ENCODE measurements around the gene C3orf20.

C3orf20 gene

DNA sequence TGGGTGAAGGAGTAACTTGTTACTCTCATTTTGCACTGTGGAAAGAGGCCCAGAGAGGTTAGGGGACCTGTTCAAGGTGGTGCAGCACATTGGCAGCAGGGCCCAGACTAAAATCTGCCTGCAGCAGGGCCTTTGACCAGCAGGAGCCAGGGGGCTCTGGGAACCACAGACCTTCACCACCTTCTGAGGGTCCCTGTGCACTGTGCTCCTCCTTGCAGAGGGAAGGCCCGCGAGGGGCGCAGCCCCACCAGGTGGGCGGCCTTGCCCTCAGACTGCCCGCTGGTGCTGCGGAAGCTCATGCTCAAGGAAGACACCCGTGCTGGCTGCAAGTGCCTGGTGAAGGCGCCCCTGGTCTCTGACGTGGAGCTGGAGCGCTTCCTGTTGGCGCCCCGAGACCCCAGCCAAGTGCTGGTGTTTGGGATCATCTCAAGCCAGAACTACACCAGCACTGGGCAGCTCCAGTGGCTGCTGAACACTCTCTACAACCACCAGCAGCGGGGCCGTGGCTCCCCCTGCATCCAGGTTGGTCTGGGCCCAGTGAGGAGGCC lies 82.3 kb downstream of the C3orf20 start:
- Histone ChIP-seq H3K36me3 (ENCODE audit: control insufficient read depth in 2 of 2, insufficient read depth in 2 of 2, low read length in 2 of 2) (no peaks in the 10 kb centered on the region), H3K9me3 (ENCODE audit: control insufficient read depth in 2 of 2, low read length in 2 of 2) (no peaks in the 10 kb centered on the region), H3K9ac (ENCODE audit: low read length in 2 of 2) (no peak overlapping the region), H3K27me3 (ENCODE audit: control insufficient read depth in 1 of 2, insufficient read depth in 2 of 2, low read length in 2 of 2) (no peaks in the 10 kb centered on the region), H3K27ac (ENCODE audit: low read length) (no peak overlapping the region), H3K4me1 (ENCODE audit: control insufficient read depth, insufficient read depth, low read length) (no peaks in the 10 kb centered on the region), H3K4me3 (ENCODE audit: low read length in 2 of 2) (no peak overlapping the region)

DNA sequence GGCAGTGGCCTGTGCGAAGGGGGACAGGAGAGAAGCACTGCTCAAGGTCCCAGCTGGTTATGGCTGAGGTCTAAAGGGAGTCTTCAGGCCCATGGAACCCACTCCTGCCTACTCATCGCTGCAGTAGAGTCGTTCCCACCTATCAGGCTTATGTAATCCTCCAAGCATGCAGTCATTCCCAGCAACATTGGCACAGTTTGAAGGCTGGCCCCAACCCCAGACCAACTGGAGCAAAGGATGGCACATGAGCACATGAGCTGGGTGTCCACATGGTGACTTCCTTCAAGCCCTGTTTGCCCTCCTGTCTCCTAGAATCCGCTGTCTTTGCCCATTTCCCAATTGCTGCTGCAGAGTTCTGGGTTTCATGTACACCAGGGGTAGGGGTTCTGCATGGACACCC lies 83.4 kb downstream of the C3orf20 start:
- Histone ChIP-seq H3K9ac (ENCODE audit: low read length in 2 of 2) (no peak overlapping the region), H3K27me3 (ENCODE audit: control insufficient read depth in 1 of 2, insufficient read depth in 2 of 2, low read length in 2 of 2) (no peaks in the 10 kb centered on the region), H3K9me3 (ENCODE audit: control insufficient read depth in 2 of 2, low read length in 2 of 2) (no peaks in the 10 kb centered on the region)

DNA sequence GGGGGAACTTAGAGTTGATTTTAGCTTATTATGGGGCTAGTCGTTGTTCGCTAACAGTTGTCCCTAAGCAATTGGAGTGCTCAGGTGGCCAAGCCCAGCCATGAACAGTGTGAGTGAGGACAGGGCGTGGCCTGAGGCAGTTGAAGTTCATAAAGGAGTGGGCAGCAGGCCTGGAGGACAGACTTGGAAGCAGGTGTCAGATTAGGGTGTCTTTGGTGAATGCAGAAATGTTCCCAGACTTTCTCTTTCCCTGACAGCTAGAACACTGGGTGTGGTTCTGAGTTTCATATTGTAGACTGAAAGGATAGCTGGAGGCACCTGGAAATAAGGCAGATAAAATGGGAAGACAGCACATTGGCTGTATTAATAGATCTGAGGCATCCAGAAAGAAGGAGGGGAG lies 84.0 kb downstream of the C3orf20 start:
- Histone ChIP-seq H3K4me3 (ENCODE audit: low read length in 2 of 2) (no peak overlapping the region), H3K27me3 (ENCODE audit: control insufficient read depth in 1 of 2, insufficient read depth in 2 of 2, low read length in 2 of 2) (no peaks in the 10 kb centered on the region), H3K9ac (ENCODE audit: low read length in 2 of 2) (no peak overlapping the region), H3K9me3 (ENCODE audit: control insufficient read depth in 2 of 2, low read length in 2 of 2) (no peaks in the 10 kb centered on the region), H3K4me1 (ENCODE audit: control insufficient read depth, insufficient read depth, low read length) (no peaks in the 10 kb centered on the region), H3K36me3 (ENCODE audit: control insufficient read depth in 2 of 2, insufficient read depth in 2 of 2, low read length in 2 of 2) (no peaks in the 10 kb centered on the region), H3K27ac (ENCODE audit: low read length) (no peak overlapping the region)

More for the DNA sequence above, 83.4 kb downstream of the C3orf20 start:
- Histone ChIP-seq H3K4me3 (ENCODE audit: low read length in 2 of 2) (no peak overlapping the region), H3K36me3 (ENCODE audit: control insufficient read depth in 2 of 2, insufficient read depth in 2 of 2, low read length in 2 of 2) (no peaks in the 10 kb centered on the region), H3K4me1 (ENCODE audit: control insufficient read depth, insufficient read depth, low read length) (no peaks in the 10 kb centered on the region), H3K27ac (ENCODE audit: low read length) (no peak overlapping the region)

GRCh38 chr3:14760185-14760584 lies 85.2 kb downstream of the C3orf20 start:
- Histone ChIP-seq H3K27me3 (ENCODE audit: control insufficient read depth in 1 of 2, insufficient read depth in 2 of 2, low read length in 2 of 2) (no peaks in the 10 kb centered on the region), H3K27ac (ENCODE audit: low read length) (no peak overlapping the region), H3K36me3 (ENCODE audit: control insufficient read depth in 2 of 2, insufficient read depth in 2 of 2, low read length in 2 of 2) (no peaks in the 10 kb centered on the region), H3K9me3 (ENCODE audit: control insufficient read depth in 2 of 2, low read length in 2 of 2) (no peaks in the 10 kb centered on the region), H3K4me3 (ENCODE audit: low read length in 2 of 2) (no peak overlapping the region), H3K9ac (ENCODE audit: low read length in 2 of 2) (no peak overlapping the region), H3K4me1 (ENCODE audit: control insufficient read depth, insufficient read depth, low read length) (no peaks in the 10 kb centered on the region)

DNA sequence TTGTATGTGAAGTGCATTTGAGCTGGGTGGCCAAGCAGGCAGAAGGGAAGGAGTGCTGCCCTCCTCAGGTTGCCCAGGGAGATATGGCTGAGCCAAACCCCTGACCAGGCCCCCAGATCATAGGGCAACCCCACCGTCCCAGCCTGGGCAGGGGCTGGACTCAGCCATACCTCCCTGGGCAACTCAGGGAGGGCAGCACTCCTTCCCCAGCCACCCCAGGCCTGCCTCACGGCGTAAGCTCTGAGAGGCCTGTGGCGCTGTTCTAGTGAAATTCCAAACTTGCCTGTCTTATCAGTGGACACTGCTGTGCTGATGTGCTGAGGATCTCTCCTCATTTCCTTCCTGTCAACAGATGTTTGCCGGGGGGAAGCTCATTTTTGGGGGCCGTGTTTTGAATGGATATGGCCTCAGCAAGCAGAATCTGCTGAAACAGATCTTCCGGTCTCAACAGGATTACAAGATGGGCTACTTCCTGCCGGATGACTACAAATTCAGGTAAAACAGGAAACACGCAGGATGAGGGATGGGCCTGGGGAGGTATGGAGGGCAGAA lies 86.3 kb downstream of the C3orf20 start:
- Histone ChIP-seq H3K4me1 (ENCODE audit: control insufficient read depth, insufficient read depth, low read length) (no peaks in the 10 kb centered on the region), H3K36me3 (ENCODE audit: control insufficient read depth in 2 of 2, insufficient read depth in 2 of 2, low read length in 2 of 2) (no peaks in the 10 kb centered on the region), H3K9ac (ENCODE audit: low read length in 2 of 2) (no peak overlapping the region), H3K9me3 (ENCODE audit: control insufficient read depth in 2 of 2, low read length in 2 of 2) (no peaks in the 10 kb centered on the region), H3K27ac (ENCODE audit: low read length) (no peak overlapping the region), H3K27me3 (ENCODE audit: control insufficient read depth in 1 of 2, insufficient read depth in 2 of 2, low read length in 2 of 2) (no peaks in the 10 kb centered on the region), H3K4me3 (ENCODE audit: low read length in 2 of 2) (no peak overlapping the region)

- Histone ChIP-seq H3K9me3 (ENCODE audit: control insufficient read depth in 2 of 2, low read length in 2 of 2) (no peaks in the 10 kb centered on the region), H3K36me3 (ENCODE audit: control insufficient read depth in 2 of 2, insufficient read depth in 2 of 2, low read length in 2 of 2) (no peaks in the 10 kb centered on the region), H3K9ac (ENCODE audit: low read length in 2 of 2) (no peak overlapping the region), H3K27me3 (ENCODE audit: control insufficient read depth in 1 of 2, insufficient read depth in 2 of 2, low read length in 2 of 2) (no peaks in the 10 kb centered on the region), H3K4me1 (ENCODE audit: control insufficient read depth, insufficient read depth, low read length) (no peaks in the 10 kb centered on the region), H3K4me3 (ENCODE audit: low read length in 2 of 2) (no peak overlapping the region), H3K27ac (ENCODE audit: low read length) (no peak overlapping the region)
Observed at GRCh38 chr3:14761866-14762265, 86.9 kb downstream of the C3orf20 start.

DNA sequence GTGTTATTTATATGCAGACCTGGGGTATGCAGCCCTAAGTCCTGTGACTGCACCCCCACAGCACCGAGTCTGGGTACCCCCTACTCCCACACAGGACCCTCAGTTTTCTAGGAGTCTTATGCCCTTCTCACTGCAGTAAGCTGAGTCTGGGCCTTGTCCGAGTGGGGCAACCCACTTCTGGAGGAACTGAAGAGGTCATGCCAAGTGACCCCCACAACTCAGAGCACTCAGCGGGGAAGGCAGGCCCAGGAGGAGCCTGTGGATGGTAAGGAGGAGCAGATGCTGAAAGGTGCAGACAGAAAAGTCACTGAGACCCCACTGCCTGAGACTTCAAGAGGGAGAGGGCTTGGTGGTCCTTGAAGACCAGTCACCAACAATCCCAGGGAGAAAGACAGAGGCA lies 87.8 kb downstream of the C3orf20 start:
- Histone ChIP-seq H3K4me3 (ENCODE audit: low read length in 2 of 2) (no peak overlapping the region), H3K27me3 (ENCODE audit: control insufficient read depth in 1 of 2, insufficient read depth in 2 of 2, low read length in 2 of 2) (no peaks in the 10 kb centered on the region), H3K4me1 (ENCODE audit: control insufficient read depth, insufficient read depth, low read length) (no peaks in the 10 kb centered on the region), H3K9ac (ENCODE audit: low read length in 2 of 2) (no peak overlapping the region), H3K36me3 (ENCODE audit: control insufficient read depth in 2 of 2, insufficient read depth in 2 of 2, low read length in 2 of 2) (no peaks in the 10 kb centered on the region), H3K9me3 (ENCODE audit: control insufficient read depth in 2 of 2, low read length in 2 of 2) (no peaks in the 10 kb centered on the region), H3K27ac (ENCODE audit: low read length) (no peak overlapping the region)

DNA sequence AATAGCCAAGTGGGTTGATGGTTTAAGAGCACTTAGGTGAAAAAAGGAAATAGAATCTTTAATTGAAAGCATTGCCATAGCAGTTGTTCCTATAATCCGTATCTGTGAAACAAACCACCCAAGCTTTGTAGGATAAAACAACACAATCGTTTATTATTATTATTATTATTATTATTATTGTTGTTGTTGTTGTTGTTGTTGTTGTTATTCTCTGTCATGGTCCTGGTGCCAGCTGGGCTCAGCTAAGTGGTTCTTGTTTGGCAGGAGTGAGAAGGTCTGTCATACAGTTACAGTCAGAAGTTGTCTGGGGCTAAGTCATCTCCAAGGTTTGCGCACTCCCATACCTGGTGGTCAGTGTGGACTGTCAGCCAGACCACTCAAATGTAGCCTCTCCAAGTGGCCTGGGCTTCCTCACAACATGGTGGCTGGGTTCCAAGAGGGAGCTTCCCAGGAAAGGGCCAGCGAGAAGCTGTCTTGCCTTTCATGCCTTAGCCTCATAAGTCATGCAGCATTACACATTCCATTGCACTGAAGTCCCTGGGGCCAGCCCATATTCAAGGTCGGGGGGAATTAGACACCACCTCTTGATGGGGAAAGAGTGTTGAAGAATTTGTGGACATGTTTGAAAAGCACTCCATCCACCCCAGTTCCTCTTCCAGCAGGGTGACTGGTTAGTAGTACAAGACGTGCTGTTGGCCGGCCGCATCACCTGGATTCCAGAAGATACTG lies 89.6 kb downstream of the C3orf20 start:
- H3K9me3 ChIP-seq (ENCODE audit: control insufficient read depth in 2 of 2, low read length in 2 of 2), result no peaks in the 10 kb centered on the region
- H3K27me3 ChIP-seq (ENCODE audit: control insufficient read depth in 1 of 2, insufficient read depth in 2 of 2, low read length in 2 of 2), result no peaks in the 10 kb centered on the region
- H3K4me3 ChIP-seq (ENCODE audit: low read length in 2 of 2), result no peak overlapping the region
- H3K27ac ChIP-seq (ENCODE audit: low read length), result no peak overlapping the region
- no peak overlapping the region for H3K9ac ChIP-seq (ENCODE audit: low read length in 2 of 2)
- H3K36me3 ChIP-seq (ENCODE audit: control insufficient read depth in 2 of 2, insufficient read depth in 2 of 2, low read length in 2 of 2), result no peaks in the 10 kb centered on the region
- H3K4me1 ChIP-seq (ENCODE audit: control insufficient read depth, insufficient read depth, low read length), result no peaks in the 10 kb centered on the region

DNA sequence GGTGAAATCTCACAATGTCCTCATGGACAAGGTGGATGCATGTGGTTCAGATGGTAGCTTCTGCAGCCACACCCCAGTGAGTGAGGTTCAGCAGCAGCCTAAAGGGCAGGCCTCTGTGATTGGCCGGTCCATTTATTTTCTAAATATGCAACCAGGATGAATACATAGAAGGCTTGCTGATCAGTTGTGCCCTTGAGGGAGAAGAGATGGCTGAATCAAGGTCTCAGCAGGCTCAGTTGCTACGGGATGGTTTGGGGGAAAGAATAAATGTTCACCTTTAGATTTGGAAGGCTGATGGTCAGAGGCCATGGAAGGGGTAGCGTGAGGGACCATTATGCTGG lies 90.1 kb downstream of the C3orf20 start:
- Histone ChIP-seq H3K9ac (ENCODE audit: low read length in 2 of 2) (no peak overlapping the region), H3K9me3 (ENCODE audit: control insufficient read depth in 2 of 2, low read length in 2 of 2) (no peaks in the 10 kb centered on the region)

GRCh38 chr3:14765576-14766427 lies 90.9 kb downstream of the C3orf20 start:
- Histone ChIP-seq H3K4me3 (ENCODE audit: low read length in 2 of 2) (no peak overlapping the region), H3K9me3 (ENCODE audit: control insufficient read depth in 2 of 2, low read length in 2 of 2) (no peaks in the 10 kb centered on the region), H3K4me1 (ENCODE audit: control insufficient read depth, insufficient read depth, low read length) (no peaks in the 10 kb centered on the region), H3K9ac (ENCODE audit: low read length in 2 of 2) (no peak overlapping the region), H3K27ac (ENCODE audit: low read length) (no peak overlapping the region), H3K27me3 (ENCODE audit: control insufficient read depth in 1 of 2, insufficient read depth in 2 of 2, low read length in 2 of 2) (no peaks in the 10 kb centered on the region), H3K36me3 (ENCODE audit: control insufficient read depth in 2 of 2, insufficient read depth in 2 of 2, low read length in 2 of 2) (no peaks in the 10 kb centered on the region)

More for the DNA sequence above, 90.1 kb downstream of the C3orf20 start:
- Histone ChIP-seq H3K27ac (ENCODE audit: low read length) (no peak overlapping the region), H3K36me3 (ENCODE audit: control insufficient read depth in 2 of 2, insufficient read depth in 2 of 2, low read length in 2 of 2) (no peaks in the 10 kb centered on the region), H3K4me1 (ENCODE audit: control insufficient read depth, insufficient read depth, low read length) (no peaks in the 10 kb centered on the region), H3K4me3 (ENCODE audit: low read length in 2 of 2) (no peak overlapping the region), H3K27me3 (ENCODE audit: control insufficient read depth in 1 of 2, insufficient read depth in 2 of 2, low read length in 2 of 2) (no peaks in the 10 kb centered on the region)
